HG03439 (cell line): ENCODE data around the gene MRGPRE.
"Not testable (repeated sequence)": the region's sequence is repeated elsewhere in the genome, so short reads cannot be mapped to it uniquely, and the experiment has no call there.

Source experiments
- ATAC-seq: cut with Tn5 transposase; IDR thresholded peaks from one replicate; pipeline ENCODE4 v1.9.1; 2021; ENCODE audit warnings: mild to moderate bottlenecking, moderate library complexity; ENCODE audit not compliant: unreplicated experiment

The MRGPRE gene

GRCh38 chr11:3231851-3232744 lies at the start of gene MRGPRE:
Gene MRGPRE, minus strand, starts transcription at chr11:3232417. Its CDS starts 3,618 bp downstream, at chr11:3228799.
- ATAC-seq = no peak

GRCh38 chr11:3281146-3281545 lies 48.9 kb upstream of the MRGPRE start:
- ATAC-seq = not testable (repeated sequence)

DNA sequence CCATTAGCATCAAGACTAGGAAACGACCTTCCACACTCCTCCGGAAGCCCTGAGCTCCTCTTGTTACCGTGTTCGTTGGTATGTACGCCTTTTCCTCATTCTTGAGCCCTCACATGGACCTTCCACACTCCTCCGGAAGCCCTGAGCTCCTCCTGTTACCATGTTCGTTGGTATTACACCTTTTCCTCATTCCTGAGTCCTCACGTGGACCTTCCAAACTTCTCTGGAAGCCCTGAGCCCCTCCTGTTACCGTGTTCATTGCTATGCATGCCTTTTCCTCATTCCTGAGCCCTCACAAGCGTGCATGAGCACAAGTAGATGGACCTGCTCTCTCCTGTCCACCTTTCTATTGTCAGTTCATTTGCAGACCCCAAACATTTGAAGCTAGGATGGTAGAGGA lies 48.4 kb upstream of the MRGPRE start:
- not testable (repeated sequence) for ATAC-seq

GRCh38 chr11:3278922-3279321 lies 46.7 kb upstream of the MRGPRE start:
- ATAC-seq = not testable (repeated sequence)

DNA sequence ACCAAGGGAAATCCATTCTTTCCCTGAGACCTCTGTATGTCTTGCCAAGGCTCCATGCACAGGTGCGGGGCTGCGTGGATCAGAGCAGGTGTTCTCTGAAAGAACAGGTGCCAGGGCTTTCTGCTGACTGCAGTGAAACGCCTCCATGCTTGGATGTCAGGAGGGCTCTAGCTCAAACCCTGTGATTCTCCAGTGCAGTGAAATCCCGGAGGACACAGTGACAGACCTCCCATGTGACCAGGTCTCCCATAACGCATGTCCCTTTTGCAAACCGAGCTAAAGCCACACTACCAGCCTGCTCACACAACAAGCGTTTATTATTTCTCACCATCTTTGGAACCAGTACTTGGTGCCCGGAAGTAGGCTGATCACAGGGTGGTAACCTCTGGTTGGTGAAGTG lies 41.4 kb upstream of the MRGPRE start:
- not testable (repeated sequence) for ATAC-seq

DNA sequence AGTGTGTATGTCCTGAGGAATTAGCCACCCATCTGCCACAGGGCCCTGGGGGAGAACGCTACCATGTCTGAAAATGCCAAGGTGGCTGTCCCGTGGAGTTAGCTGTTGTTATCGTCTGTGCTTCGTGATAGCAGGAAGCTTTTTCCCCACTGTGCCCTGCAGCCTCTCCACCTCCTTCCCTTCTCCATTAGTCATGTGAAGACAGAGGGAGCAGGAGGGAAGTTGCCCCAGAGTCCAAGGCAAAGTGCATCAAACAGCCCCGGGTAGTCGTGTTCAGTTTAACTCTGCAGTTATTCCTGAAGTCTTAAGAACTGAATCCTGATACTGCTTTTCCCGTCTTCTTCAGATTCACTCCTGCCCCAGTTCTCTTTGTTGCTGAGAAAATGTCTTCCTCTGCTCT lies 30.3 kb upstream of the MRGPRE start:
- ATAC-seq = not testable (repeated sequence)

DNA sequence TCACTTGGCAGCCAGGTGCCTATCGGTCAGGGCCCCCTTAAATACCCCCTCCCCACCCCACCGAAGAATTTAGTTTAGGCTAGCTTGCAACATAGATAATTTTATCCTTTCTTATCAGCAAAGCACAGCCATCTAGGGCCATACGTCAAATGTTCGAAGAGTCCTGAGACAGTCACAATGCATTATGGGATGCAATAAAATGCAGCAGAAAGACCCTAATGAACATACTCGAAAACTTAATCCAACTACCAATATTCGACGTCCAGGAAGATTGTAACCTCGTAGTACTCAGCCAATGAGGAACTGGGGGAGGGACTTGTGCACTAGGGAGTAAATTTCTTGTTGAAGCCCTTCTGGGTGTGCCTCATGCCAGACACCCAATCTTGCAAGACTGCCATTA lies 29.6 kb upstream of the MRGPRE start:
- ATAC-seq = not testable (repeated sequence)

- not testable (repeated sequence) for ATAC-seq
Observed at GRCh38 chr11:3257509-3257908, 25.3 kb upstream of the MRGPRE start.

DNA sequence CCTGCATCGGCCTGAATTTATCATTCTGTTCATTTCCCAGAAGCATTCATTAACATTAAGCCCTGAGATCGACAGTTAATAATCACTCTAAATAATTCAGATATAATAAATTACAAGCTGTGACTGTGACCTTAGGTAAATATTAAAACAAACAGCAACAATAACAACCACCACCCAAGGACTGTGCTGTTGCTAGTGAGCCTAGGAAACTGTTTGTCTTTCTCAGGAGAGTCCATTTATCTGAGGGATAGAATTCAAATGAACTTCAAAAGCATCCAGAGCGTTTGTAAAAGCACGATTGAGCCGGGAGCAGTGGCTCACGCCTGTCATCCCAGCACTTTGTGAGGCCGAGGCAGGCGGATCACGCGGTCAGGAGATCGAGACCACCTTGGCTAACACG lies 23.0 kb upstream of the MRGPRE start:
- ATAC-seq = not testable (repeated sequence)

DNA sequence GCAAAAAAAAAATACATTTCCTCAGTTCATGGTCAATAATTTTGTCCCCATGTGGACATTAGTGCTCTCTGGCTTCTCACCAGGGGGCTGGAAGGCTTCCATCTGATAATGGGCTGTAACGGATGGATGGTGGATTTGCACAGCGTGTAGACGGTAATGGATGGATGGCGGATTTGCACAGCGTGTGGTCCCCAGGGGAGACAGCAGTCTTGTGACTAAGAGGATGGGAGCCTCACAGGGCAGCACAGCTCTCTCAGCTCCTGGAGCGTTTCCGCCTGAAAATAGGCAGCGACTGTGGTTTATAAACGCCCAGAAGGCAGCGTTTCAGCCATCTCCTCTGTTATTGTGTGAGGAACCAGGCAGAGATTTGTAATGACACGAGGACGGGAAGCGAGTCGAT lies 22.6 kb upstream of the MRGPRE start:
- not testable (repeated sequence) for ATAC-seq

- ATAC-seq = no peak
Observed at GRCh38 chr11:3245071-3245470, 12.9 kb upstream of the MRGPRE start.

- no peak for ATAC-seq
Observed at GRCh38 chr11:3243880-3244279, 11.7 kb upstream of the MRGPRE start.

GRCh38 chr11:3237119-3237518 lies 4.9 kb upstream of the MRGPRE start:
- no peak for ATAC-seq

DNA sequence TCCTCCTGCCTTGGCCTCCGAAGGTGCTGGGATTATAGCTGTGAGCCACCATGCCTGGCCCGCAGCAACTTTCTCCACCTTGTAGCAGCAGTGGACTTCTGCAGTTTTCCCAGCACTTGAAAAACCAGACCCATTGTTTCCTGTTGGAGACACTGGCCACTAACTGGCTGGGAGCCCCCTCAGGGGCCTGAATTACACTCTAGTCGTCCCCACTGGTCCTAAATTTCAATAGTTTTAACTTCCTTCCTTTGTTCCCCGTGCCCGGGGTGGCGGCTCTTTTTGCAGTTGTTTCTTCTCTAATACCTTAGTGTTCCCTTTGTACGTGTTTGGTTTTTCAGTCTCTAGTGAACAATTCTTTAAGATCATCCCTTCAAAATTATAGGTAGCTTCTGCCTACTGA lies 2.6 kb upstream of the MRGPRE start:
- no peak for ATAC-seq

DNA sequence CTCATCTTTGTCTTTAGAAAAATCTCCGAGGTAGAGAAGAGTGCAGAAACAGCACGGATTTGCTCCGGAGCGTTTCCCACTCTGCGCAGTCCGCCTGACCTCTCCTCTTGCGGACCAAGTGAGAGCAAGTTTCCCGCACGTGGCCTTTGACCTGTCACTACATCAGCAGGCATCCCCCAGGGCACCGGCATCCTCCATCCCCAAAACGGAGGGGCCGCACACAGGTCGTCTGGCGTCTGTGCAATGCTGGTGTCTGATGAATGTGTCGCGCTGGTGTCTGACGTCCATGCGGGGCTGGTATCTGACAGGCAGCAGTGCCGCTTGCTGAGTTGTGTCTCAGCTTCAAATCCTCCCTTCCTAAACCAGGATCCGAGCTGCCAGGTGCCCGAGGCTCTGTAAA lies 739 bp upstream of the MRGPRE start:
- ATAC-seq = no peak

GRCh38 chr11:3231550-3231850 lies 717 bp downstream of the MRGPRE start:
- ATAC-seq = no peak

DNA sequence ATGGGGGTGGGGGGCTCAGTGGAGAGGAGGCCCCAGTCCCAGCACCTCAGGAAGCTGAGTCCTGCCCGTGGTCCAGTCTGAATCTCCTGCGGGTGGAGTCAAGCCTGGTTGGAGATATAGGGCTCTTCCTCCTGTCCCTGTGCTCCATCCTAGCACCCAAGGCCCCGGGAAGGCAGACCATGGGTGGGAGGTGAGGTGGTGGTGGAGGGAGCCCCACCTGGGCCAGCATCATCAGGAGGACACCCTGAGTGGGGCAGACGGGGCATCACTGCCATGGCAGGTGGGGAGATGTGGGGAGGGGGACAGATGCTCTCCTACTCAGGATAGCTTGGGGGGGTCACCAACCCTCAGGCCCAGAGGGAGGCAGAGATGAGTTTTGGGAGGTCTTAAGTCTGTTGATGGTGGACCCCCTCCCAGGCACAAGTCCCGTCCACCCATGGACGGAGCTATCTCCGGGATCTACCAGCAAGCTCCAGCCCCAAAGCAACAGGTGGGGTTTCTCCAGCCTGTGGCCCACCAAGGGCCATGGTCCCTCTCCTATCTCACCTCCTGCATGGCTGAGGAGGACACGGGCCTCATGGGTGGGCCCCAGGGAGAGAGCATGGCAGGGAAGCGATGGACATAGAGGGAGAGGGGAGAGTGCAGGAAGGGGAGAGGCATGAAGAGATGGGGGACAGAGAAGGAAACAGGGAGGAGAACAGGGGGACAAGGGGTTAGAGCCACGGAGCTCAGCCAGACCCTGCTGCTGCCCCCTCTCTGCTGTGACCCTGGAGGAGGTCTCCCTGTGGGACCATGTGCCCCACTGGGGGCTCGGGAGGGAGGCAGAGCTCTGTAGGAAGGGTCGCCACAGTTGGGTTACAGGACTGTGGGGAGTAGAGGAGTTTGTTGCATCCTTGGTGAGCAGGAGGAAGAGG lies 1.3 kb downstream of the MRGPRE start:
- ATAC-seq = no peak

DNA sequence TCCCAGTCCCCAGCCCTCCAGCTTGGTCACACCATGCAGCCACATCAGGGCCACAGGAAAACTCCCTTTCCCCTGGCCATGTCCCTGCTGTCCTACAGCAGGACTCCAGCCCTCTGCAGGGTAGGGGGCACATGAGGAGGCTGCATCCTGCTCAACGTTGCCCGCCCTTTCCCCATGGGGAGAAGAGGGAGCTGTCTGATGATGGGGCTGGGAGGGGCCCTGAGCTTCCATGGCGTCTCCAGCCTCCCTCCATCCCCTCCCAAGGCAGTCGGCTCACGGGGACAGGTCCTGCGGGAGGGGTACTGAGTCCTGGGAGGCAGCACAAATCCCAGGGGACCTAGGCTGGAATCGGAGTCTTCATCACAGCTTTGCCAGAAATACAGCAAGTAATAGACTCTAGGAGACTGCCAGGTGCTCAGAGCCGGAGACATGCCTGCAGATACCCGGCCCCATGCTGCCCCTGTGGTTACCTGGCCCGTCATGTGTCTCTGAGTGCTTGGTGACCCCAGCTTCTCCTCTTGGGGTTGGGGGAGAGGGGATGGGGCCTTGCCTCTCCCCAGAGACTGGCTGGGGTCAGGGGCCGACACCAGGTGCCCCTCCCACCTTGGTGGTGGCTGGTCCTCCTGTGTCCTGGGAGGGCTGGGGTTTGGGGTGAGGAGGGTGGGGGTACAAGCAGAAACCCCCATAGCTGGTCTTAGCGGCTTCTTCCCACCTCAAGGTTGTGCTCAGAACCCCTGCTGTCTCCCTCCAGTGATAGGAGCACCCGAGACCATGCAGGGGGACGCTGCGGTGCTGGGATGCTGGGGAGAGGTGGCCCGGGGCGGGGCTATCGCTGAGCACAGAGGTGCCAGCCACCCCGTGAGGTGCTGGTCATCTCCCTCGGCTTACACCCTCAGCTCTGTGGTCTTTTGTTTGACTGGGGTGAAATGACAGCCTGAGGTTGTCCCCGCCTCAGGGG lies 2.3 kb downstream of the MRGPRE start:
- ATAC-seq = no peak

GRCh38 chr11:3228445-3228829 lies 3.8 kb downstream of the MRGPRE start:
- ATAC-seq = no peak

DNA sequence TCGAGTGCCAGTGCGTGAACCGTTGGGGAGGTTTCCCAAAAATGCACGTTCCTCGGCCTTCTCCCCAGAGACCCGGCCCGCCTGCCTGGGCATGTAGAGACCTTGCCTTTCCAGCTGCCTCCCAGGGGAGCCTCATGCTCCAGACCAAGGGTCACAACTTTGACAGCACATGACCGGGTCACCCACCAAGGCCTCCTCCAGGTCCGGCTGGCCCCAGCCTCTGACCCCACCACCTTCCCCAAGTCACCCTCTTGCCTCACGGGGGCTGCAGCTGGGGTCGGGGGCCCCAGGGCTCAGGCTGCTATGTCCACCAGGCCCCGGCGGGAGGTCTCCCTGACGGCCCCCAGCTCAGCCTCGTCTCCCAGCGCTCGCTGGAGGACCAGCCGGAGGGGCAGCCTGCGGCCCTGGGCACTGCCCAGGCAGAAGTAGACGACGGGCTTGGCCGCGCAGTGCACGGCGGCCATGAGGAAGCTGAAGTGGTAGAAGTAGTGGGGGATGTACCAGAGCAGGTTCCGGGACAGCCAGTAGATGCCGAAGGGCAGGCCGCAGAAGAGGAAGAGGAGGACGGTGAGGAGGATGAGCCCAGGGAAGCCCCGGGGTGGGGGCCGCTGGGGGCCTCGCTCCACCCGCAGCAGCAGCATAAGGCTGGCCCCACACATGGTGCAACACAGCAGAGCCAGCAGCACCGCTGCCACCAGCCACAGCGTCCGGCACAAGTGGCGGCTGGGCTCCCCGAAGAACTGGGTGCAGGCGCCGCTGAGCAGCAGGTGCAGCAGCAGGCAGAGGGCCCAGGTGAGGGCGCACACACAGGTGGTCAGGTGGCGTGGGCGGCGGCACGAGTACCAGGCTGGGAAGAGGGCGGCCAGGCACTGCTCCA lies 4.4 kb downstream of the MRGPRE start:
- ATAC-seq = no peak
